SJCRH30 (cell line): Measurements from ENCODE around the gene TNP1. TPM values are rescaled to one million over a fixed set of nuclear protein-coding genes. Genes with fewer than 3 reads are reported as not detected.
A peak's percentile ranks its signal among the peaks of the same experiment; 100 is the strongest.

Experiments
- DNase-seq, 2 experiments: peaks; one replicate each; pipeline ENCODE4 v3.0.0-alpha.2; 2015 to 2020
- H3K27ac ChIP-seq: fragments of 250-450 bp; sonication (Bioruptor Pico); 2 replicates; pipeline ENCODE4 v1.5.1; 2020; ENCODE audit warnings: mild to moderate bottlenecking, moderate library complexity
- H3K27me3 ChIP-seq: fragments of 250-450 bp; sonication (Bioruptor Pico); 2 replicates; pipeline ENCODE4 v1.5.1; 2020; ENCODE audit warnings: mild to moderate bottlenecking, moderate library complexity
- H3K36me3 ChIP-seq: fragments of 250-450 bp; sonication (Bioruptor Pico); 2 replicates; pipeline ENCODE4 v1.5.1; 2020; ENCODE audit warnings: mild to moderate bottlenecking, moderate library complexity
- H3K4me1 ChIP-seq: fragments of 250-450 bp; sonication (Bioruptor Pico); 2 replicates; pipeline ENCODE4 v1.5.1; 2020; ENCODE audit warnings: mild to moderate bottlenecking, moderate library complexity
- H3K4me3 ChIP-seq: fragments of 250-450 bp; sonication (Bioruptor Pico); 2 replicates; pipeline ENCODE4 v1.5.1; 2020; ENCODE audit warnings: mild to moderate bottlenecking, moderate library complexity
- H3K9me3 ChIP-seq: fragments of 250-450 bp; sonication (Bioruptor Pico); replicated peaks from 2 replicates; pipeline ENCODE4 v1.5.1; 2020; ENCODE audit warnings: mild to moderate bottlenecking, moderate library complexity
- total RNA-seq: library from RNA; depleted of rRNA; stranded (reverse); fragments of >200 nt; shearing (Covaris generic); gene quantifications from 2 replicates; pipeline ENCODE4 v1.2.3, GENCODE V29; 2014

TNP1 gene
- total RNA-seq, 1 experiment from 2014 or later: not detected

GRCh38 chr2:216863946-216864345, 4.1 kb upstream of the TNP1 start:
- Histone ChIP-seq H3K9me3 (no peaks in the 10 kb centered on the region), H3K4me3 (no peak overlapping the region), H3K27ac (no peak overlapping the region), H3K36me3 (no peaks in the 10 kb centered on the region), H3K4me1 (no peaks in the 10 kb centered on the region), H3K27me3 (no peaks in the 10 kb centered on the region)
- no peak for DNase-seq

GRCh38 chr2:216862628-216863398, 2.9 kb upstream of the TNP1 start:
- no peak overlapping the region for H3K4me3 ChIP-seq
- no peak for DNase-seq
- H3K9me3 ChIP-seq: no peaks in the 10 kb centered on the region
- no peaks in the 10 kb centered on the region for H3K36me3 ChIP-seq
- no peak overlapping the region for H3K27ac ChIP-seq
- H3K27me3 ChIP-seq: no peaks in the 10 kb centered on the region
- no peaks in the 10 kb centered on the region for H3K4me1 ChIP-seq

- no peaks in the 10 kb centered on the region for H3K9me3 ChIP-seq
- no peak for DNase-seq
- no peaks in the 10 kb centered on the region for H3K27me3 ChIP-seq
- peaks cover 12% of the 10 kb centered on the region for H3K4me1 ChIP-seq
- H3K36me3 ChIP-seq: no peaks in the 10 kb centered on the region
- H3K4me3 ChIP-seq: no peak overlapping the region
- H3K27ac ChIP-seq: no peak overlapping the region
These were observed 718 bp upstream of the TNP1 start for GRCh38 chr2:216860426-216861137.

GRCh38 chr2:216858312-216858711, 1.6 kb downstream of the TNP1 start:
- Histone ChIP-seq H3K36me3 (no peaks in the 10 kb centered on the region), H3K27me3 (no peaks in the 10 kb centered on the region), H3K4me3 (no peak overlapping the region), H3K9me3 (no peaks in the 10 kb centered on the region), H3K27ac (no peak overlapping the region), H3K4me1 (peaks cover 12% of the 10 kb centered on the region)
- DNase-seq: no peak

- peak overlapping the region; percentile 2; the same call in 1 of the 2 replicates for H3K27ac ChIP-seq
- no peaks in the 10 kb centered on the region for H3K27me3 ChIP-seq
- H3K4me1 ChIP-seq: peaks cover 12% of the 10 kb centered on the region
- H3K36me3 ChIP-seq: no peaks in the 10 kb centered on the region
- H3K9me3 ChIP-seq: no peaks in the 10 kb centered on the region
- no peak overlapping the region for H3K4me3 ChIP-seq
- DNase-seq: peak in 1 of 2 experiments; percentile 15
These were observed 2.7 kb downstream of the TNP1 start for GRCh38 chr2:216857131-216857550.

- peak overlapping the region; percentile 2; the same call in 1 of the 2 replicates for H3K27ac ChIP-seq
- H3K9me3 ChIP-seq: no peaks in the 10 kb centered on the region
- peak; percentile 35 to 68 for DNase-seq
- H3K27me3 ChIP-seq: no peaks in the 10 kb centered on the region
- H3K36me3 ChIP-seq: no peaks in the 10 kb centered on the region
- H3K4me1 ChIP-seq: peaks cover 12% of the 10 kb centered on the region
- no peak overlapping the region for H3K4me3 ChIP-seq
These were observed 3.3 kb downstream of the TNP1 start for GRCh38 chr2:216856406-216857065.

GRCh38 chr2:216855605-216856004, 4.3 kb downstream of the TNP1 start:
- Histone ChIP-seq H3K27me3 (no peaks in the 10 kb centered on the region), H3K4me3 (no peak overlapping the region), H3K27ac (no peak overlapping the region), H3K36me3 (no peaks in the 10 kb centered on the region), H3K4me1 (peaks cover 12% of the 10 kb centered on the region), H3K9me3 (no peaks in the 10 kb centered on the region)
- no peak for DNase-seq

GRCh38 chr2:216855079-216855478, 4.8 kb downstream of the TNP1 start:
- H3K9me3 ChIP-seq: no peaks in the 10 kb centered on the region
- no peaks in the 10 kb centered on the region for H3K27me3 ChIP-seq
- H3K4me3 ChIP-seq: no peak overlapping the region
- DNase-seq: no peak
- peaks cover 12% of the 10 kb centered on the region for H3K4me1 ChIP-seq
- H3K36me3 ChIP-seq: no peaks in the 10 kb centered on the region
- H3K27ac ChIP-seq: no peak overlapping the region

GRCh38 chr2:216851486-216852090, 8.3 kb downstream of the TNP1 start:
- H3K4me3 ChIP-seq: no peak overlapping the region
- H3K4me1 ChIP-seq: peaks cover 4% of the 10 kb centered on the region; the same call in 1 of the 2 replicates
- no peaks in the 10 kb centered on the region for H3K9me3 ChIP-seq
- no peaks in the 10 kb centered on the region for H3K27me3 ChIP-seq
- no peak for DNase-seq
- H3K27ac ChIP-seq: no peak overlapping the region
- H3K36me3 ChIP-seq: no peaks in the 10 kb centered on the region

GRCh38 chr2:216850665-216851322, 9.1 kb downstream of the TNP1 start:
- Histone ChIP-seq H3K4me3 (no peak overlapping the region), H3K27ac (no peak overlapping the region), H3K27me3 (no peaks in the 10 kb centered on the region), H3K4me1 (no peaks in the 10 kb centered on the region), H3K36me3 (no peaks in the 10 kb centered on the region), H3K9me3 (no peaks in the 10 kb centered on the region)
- DNase-seq: no peak

- Histone ChIP-seq H3K36me3 (no peaks in the 10 kb centered on the region), H3K4me3 (no peak overlapping the region), H3K9me3 (no peaks in the 10 kb centered on the region), H3K27ac (no peak overlapping the region), H3K4me1 (no peaks in the 10 kb centered on the region), H3K27me3 (no peaks in the 10 kb centered on the region)
- peak; percentile 30 to 55 for DNase-seq
These were observed 9.9 kb downstream of the TNP1 start for GRCh38 chr2:216849987-216850386.

GRCh38 chr2:216845426-216845825, 14.4 kb downstream of the TNP1 start:
- H3K9me3 ChIP-seq: no peaks in the 10 kb centered on the region
- no peak for DNase-seq
- no peak overlapping the region for H3K4me3 ChIP-seq
- no peaks in the 10 kb centered on the region for H3K27me3 ChIP-seq
- H3K36me3 ChIP-seq: no peaks in the 10 kb centered on the region
- no peak overlapping the region for H3K27ac ChIP-seq
- H3K4me1 ChIP-seq: no peaks in the 10 kb centered on the region

GRCh38 chr2:216842636-216843035, 17.2 kb downstream of the TNP1 start:
- H3K36me3 ChIP-seq: no peaks in the 10 kb centered on the region
- H3K27ac ChIP-seq: no peak overlapping the region
- DNase-seq: no peak
- no peak overlapping the region for H3K4me3 ChIP-seq
- peaks cover 6% of the 10 kb centered on the region; the same call in 1 of the 2 replicates for H3K4me1 ChIP-seq
- H3K27me3 ChIP-seq: no peaks in the 10 kb centered on the region
- H3K9me3 ChIP-seq: no peaks in the 10 kb centered on the region

- Histone ChIP-seq H3K36me3 (no peaks in the 10 kb centered on the region), H3K27me3 (no peaks in the 10 kb centered on the region), H3K9me3 (no peaks in the 10 kb centered on the region), H3K4me3 (no peak overlapping the region), H3K4me1 (peaks cover 6% of the 10 kb centered on the region; the same call in 1 of the 2 replicates), H3K27ac (no peak overlapping the region)
- DNase-seq: peak in 1 of 2 experiments; percentile 47
These were observed 20.2 kb downstream of the TNP1 start for GRCh38 chr2:216839688-216840087.
